Measurements from ENCODE around the gene TTC27.

- TF ChIP-seq, protein P1, sequence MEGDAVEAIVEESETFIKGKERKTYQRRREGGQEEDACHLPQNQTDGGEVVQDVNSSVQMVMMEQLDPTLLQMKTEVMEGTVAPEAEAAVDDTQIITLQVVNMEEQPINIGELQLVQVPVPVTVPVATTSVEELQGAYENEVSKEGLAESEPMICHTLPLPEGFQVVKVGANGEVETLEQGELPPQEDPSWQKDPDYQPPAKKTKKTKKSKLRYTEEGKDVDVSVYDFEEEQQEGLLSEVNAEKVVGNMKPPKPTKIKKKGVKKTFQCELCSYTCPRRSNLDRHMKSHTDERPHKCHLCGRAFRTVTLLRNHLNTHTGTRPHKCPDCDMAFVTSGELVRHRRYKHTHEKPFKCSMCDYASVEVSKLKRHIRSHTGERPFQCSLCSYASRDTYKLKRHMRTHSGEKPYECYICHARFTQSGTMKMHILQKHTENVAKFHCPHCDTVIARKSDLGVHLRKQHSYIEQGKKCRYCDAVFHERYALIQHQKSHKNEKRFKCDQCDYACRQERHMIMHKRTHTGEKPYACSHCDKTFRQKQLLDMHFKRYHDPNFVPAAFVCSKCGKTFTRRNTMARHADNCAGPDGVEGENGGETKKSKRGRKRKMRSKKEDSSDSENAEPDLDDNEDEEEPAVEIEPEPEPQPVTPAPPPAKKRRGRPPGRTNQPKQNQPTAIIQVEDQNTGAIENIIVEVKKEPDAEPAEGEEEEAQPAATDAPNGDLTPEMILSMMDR (IDR thresholded peaks at IDR 0.05), result no peak
- no peak for TF ChIP-seq POLR2A (IDR thresholded peaks at IDR 0.05)
Observed at GRCh38 chr2:32656069-32656468, 28.2 kb downstream of the TTC27 start.

Measured in lower leg skin (tissue), 3 donors.